Thyroid gland (tissue), 4 donors: ENCODE measurements around the gene CBFB. TPM values are rescaled to one million over a fixed set of nuclear protein-coding genes. Genes with fewer than 3 reads are reported as not detected.

Experiments
- DNase-seq, 2 donors: peaks; one replicate each; pipeline ENCODE4 v3.0.0-alpha.2; 2019
- H3K27ac ChIP-seq, 3 donors: fragments of 200-600 bp; sonication (generic); 1 replicate in 2 of 3; 2 replicates in 1 of 3; pipeline ENCODE4 v1.5.1; 2016 to 2019; ENCODE audit warnings: mild to moderate bottlenecking in 1 of 3, moderate library complexity in 1 of 3
- H3K27me3 ChIP-seq: fragments of 200-600 bp; sonication (generic); one replicate; pipeline ENCODE4 v1.5.1; 2019
- H3K36me3 ChIP-seq, 2 donors: fragments of 200-600 bp; sonication (generic); one replicate each; pipeline ENCODE4 v1.5.1; 2016 to 2019
- H3K4me1 ChIP-seq, 2 donors: fragments of 200-600 bp; sonication (generic); one replicate each; pipeline ENCODE4 v1.5.1; 2017 to 2019
- H3K4me3 ChIP-seq, 3 donors: fragments of 200-600 bp; sonication (generic); replicated peaks in 1 of 3; 1 replicate in 2 of 3; 2 replicates in 1 of 3; pipeline ENCODE4 v1.5.1; 2016; ENCODE audit warnings: mild to moderate bottlenecking in 1 of 3
- H3K9me3 ChIP-seq: fragments of 200-600 bp; sonication (generic); one replicate; pipeline ENCODE4 v1.5.1; 2017
- CTCF ChIP-seq, 6 experiments: fragments of 200-600 bp in 3 of 6; fragments of 450-650 bp in 3 of 6; sonication (generic) in 3 of 6; IDR thresholded peaks; one replicate each; pipeline ENCODE4 v1.5.1; 2016 to 2019; ENCODE audit warnings: antibody characterized with exemption in 6 of 6, mild to moderate bottlenecking in 2 of 6, inconsistent platforms in 1 of 6, moderate library complexity in 1 of 6
- POLR2A ChIP-seq, 2 donors: fragments of 450-650 bp; IDR thresholded peaks; one replicate each; pipeline ENCODE4 v1.6.1; 2017; ENCODE audit warnings: antibody characterized with exemption in 2 of 2, mild to moderate bottlenecking in 2 of 2, moderate library complexity in 1 of 2
- WGBS, 2 donors: methylation state at CpG; one replicate each; pipeline ENCODE4 v1.1.5; 2017; 5-methylcytosine and 5-hydroxymethylcytosine counted together
- intact Hi-C: fragments of 100-400 bp; cut with DNase I; formaldehyde crosslinking; loops from one replicate; pipeline ENCODE4 v1.15.1; 2023
- total RNA-seq, 4 donors: library from RNA; depleted of rRNA; stranded (reverse); fragments of >200 nt; gene quantifications; one replicate each; pipeline ENCODE4 v1.2.3, GENCODE V29; 2016

CBFB gene
- total RNA-seq, 4 donors from 2014 or later, result 31.0 to 60.0 (median 41.5) TPM

GRCh38 chr16:67043420-67043819 is 14.5 kb downstream of the CBFB start:
- Histone ChIP-seq H3K27ac (no peak overlapping the region), H3K27me3 (no peaks in the 10 kb centered on the region), H3K4me1 (peaks cover 0 to 6% of the 10 kb centered on the region in 2 donors), H3K9me3 (no peaks in the 10 kb centered on the region), H3K4me3 (no peak overlapping the region), H3K36me3 (no peaks in the 10 kb centered on the region)
- no peak for TF ChIP-seq POLR2A (IDR thresholded peaks at IDR 0.05)
- TF ChIP-seq CTCF (IDR thresholded peaks at IDR 0.05), result no peak
- WGBS, 2 donors, result 91 to 100% methylated on average over 1 of the region's 1 CpG
- DNase-seq, result no peak
- intact Hi-C loops, result no loop called here

- Histone ChIP-seq H3K36me3 (no peaks in the 10 kb centered on the region), H3K9me3 (no peaks in the 10 kb centered on the region), H3K27ac (no peak overlapping the region), H3K27me3 (no peaks in the 10 kb centered on the region), H3K4me3 (no peak overlapping the region), H3K4me1 (peaks cover 0 to 6% of the 10 kb centered on the region in 2 donors)
- intact Hi-C loops, result no loop called here
- 89 to 94% methylated on average over 2 of the region's 2 CpGs for WGBS, 2 donors
- no peak for DNase-seq
- TF ChIP-seq CTCF (IDR thresholded peaks at IDR 0.05) (no peak), POLR2A (IDR thresholded peaks at IDR 0.05) (no peak)
These were observed 21.8 kb downstream of the CBFB start for GRCh38 chr16:67050796-67051195.

- 68 to 87% methylated on average over 1 of the region's 1 CpG for WGBS, 2 donors
- intact Hi-C loops, result no loop called here
- no peak overlapping the region for H3K4me3 ChIP-seq
- H3K9me3 ChIP-seq, result no peaks in the 10 kb centered on the region
- H3K27me3 ChIP-seq, result no peaks in the 10 kb centered on the region
- peaks cover 0 to 6% of the 10 kb centered on the region in 2 donors for H3K4me1 ChIP-seq
- TF ChIP-seq CTCF (IDR thresholded peaks at IDR 0.05) (no peak), POLR2A (IDR thresholded peaks at IDR 0.05) (no peak)
- no peak overlapping the region for H3K27ac ChIP-seq
- no peak for DNase-seq
- no peaks in the 10 kb centered on the region for H3K36me3 ChIP-seq
These were observed 23.4 kb downstream of the CBFB start for GRCh38 chr16:67052399-67052798.

GRCh38 chr16:67053767-67054334 is 24.9 kb downstream of the CBFB start:
- H3K4me3 ChIP-seq, result no peak overlapping the region
- intact Hi-C loops, result no loop called here
- H3K27ac ChIP-seq, result no peak overlapping the region
- H3K9me3 ChIP-seq, result no peaks in the 10 kb centered on the region
- WGBS, 2 donors, result 88 to 94% methylated on average over 4 of the region's 4 CpGs
- DNase-seq, result no peak
- no peaks in the 10 kb centered on the region for H3K4me1 ChIP-seq
- TF ChIP-seq POLR2A (IDR thresholded peaks at IDR 0.05) (no peak), CTCF (IDR thresholded peaks at IDR 0.05) (no peak)
- no peaks in the 10 kb centered on the region for H3K27me3 ChIP-seq
- H3K36me3 ChIP-seq, result no peaks in the 10 kb centered on the region

- WGBS, 2 donors, result 96 to 100% methylated on average over 2 of the region's 2 CpGs
- Histone ChIP-seq H3K27ac (no peak overlapping the region), H3K27me3 (no peaks in the 10 kb centered on the region)
These were observed 26.0 kb downstream of the CBFB start for GRCh38 chr16:67054901-67055300.

More at GRCh38 chr16:67054901-67055300, 26.0 kb downstream of the CBFB start:
- no peaks in the 10 kb centered on the region for H3K9me3 ChIP-seq
- H3K36me3 ChIP-seq, result no peaks in the 10 kb centered on the region
- no peak overlapping the region for H3K4me3 ChIP-seq
- H3K4me1 ChIP-seq, result no peaks in the 10 kb centered on the region
- TF ChIP-seq POLR2A (IDR thresholded peaks at IDR 0.05) (no peak), CTCF (IDR thresholded peaks at IDR 0.05) (no peak)
- no peak for DNase-seq
- intact Hi-C loops, result no loop called here
